IMR-90 (cell line): ENCODE measurements around the gene GRIA4. TPM values are rescaled to one million over a fixed set of nuclear protein-coding genes. Genes with fewer than 3 reads are reported as not detected.

Experiments
- ATAC-seq: fragments of 200-7000 bp; cut with Tn5 transposase; 2 replicates; pipeline ENCODE4 v1.9.1; 2020; ENCODE audit warnings: low read depth, mild to moderate bottlenecking, moderate library complexity
- BruUV-seq: library from RNA; stranded (reverse); fragments of 400-500 nt; replicated peaks from 2 replicates; lab custom pipeline; 2021; lab: Mats Ljungman, UMichigan
- CTCF ChIA-PET: fragments of 300-600 bp; formaldehyde crosslinking; extraction: SDS; loops from one replicate; lab custom pipeline; 2021; ENCODE audit warnings: antibody characterized with exemption; lab: Yijun Ruan, JAX
- POLR2A ChIA-PET: fragments of 300-600 bp; sonication (Branson Sonifier 250); formaldehyde crosslinking; loops from one replicate; lab custom pipeline; 2022; ENCODE audit warnings: antibody characterized with exemption; ENCODE audit not compliant: unreplicated experiment; lab: Charles Lee
- DNase-seq: peaks from one replicate; pipeline ENCODE4 v3.0.0; 2013
- H2AFZ ChIP-seq: replicated peaks from 2 replicates; pipeline ENCODE3; 2013; ENCODE audit warnings: low read length, mild to moderate bottlenecking; ENCODE audit not compliant: poor library complexity
- H2AK5ac ChIP-seq: 2 replicates; pipeline ENCODE4 v1.6.1; 2013; ENCODE audit warnings: low read depth, low read length, inconsistent platforms
- H2AK9ac ChIP-seq: replicated peaks from 2 replicates; pipeline ENCODE3; 2013; ENCODE audit warnings: mild to moderate bottlenecking, low read depth, low read length, moderate library complexity; ENCODE audit not compliant: poor library complexity
- H2BK120ac ChIP-seq: 2 replicates; pipeline ENCODE4 v1.6.1; 2013; ENCODE audit warnings: low read depth, low read length, inconsistent platforms
- H2BK15ac ChIP-seq: 3 replicates; pipeline ENCODE4 v1.6.1; 2013; ENCODE audit warnings: low read depth, low read length, inconsistent platforms
- H2BK20ac ChIP-seq: 2 replicates; pipeline ENCODE4 v1.6.1; 2013; ENCODE audit warnings: low read depth, mild to moderate bottlenecking, inconsistent platforms, low read length, moderate library complexity
- H2BK5ac ChIP-seq: 2 replicates; pipeline ENCODE4 v1.6.1; 2013; ENCODE audit warnings: mild to moderate bottlenecking, low read depth, low read length, inconsistent platforms; ENCODE audit not compliant: poor library complexity, severe bottlenecking
- H3K14ac ChIP-seq: replicated peaks from 2 replicates; pipeline ENCODE4 v1.6.1; 2013; ENCODE audit warnings: low read depth, low read length, inconsistent platforms
- H3K18ac ChIP-seq: 2 replicates; pipeline ENCODE4 v1.6.1; 2013; ENCODE audit warnings: low read depth, low read length, control low read depth
- H3K23ac ChIP-seq: 2 replicates; pipeline ENCODE4 v1.6.1; 2013; ENCODE audit warnings: low read depth, low read length, inconsistent platforms
- H3K27ac ChIP-seq: 2 replicates; pipeline ENCODE4 v1.5.1; 2013; ENCODE audit warnings: mild to moderate bottlenecking, control low read depth, low read length; ENCODE audit not compliant: insufficient read depth
- H3K27me3 ChIP-seq: 2 replicates; pipeline ENCODE4 v1.6.1; 2013; ENCODE audit warnings: low read length; ENCODE audit not compliant: control insufficient read depth, insufficient read depth
- H3K36me3 ChIP-seq: 2 replicates; pipeline ENCODE4 v1.6.1; 2013; ENCODE audit warnings: low read length, mixed read lengths; ENCODE audit not compliant: control insufficient read depth, insufficient read depth
- H3K4ac ChIP-seq: 2 replicates; pipeline ENCODE4 v1.6.1; 2013; ENCODE audit warnings: low read depth, low read length, inconsistent platforms
- H3K4me1 ChIP-seq: 2 replicates; pipeline ENCODE4 v1.6.1; 2013; ENCODE audit warnings: low read length, mixed read lengths; ENCODE audit not compliant: control insufficient read depth, insufficient read depth
- H3K4me2 ChIP-seq: 2 replicates; pipeline ENCODE4 v1.6.1; 2013; ENCODE audit warnings: low read depth, mild to moderate bottlenecking, control low read depth, low read length, moderate library complexity
- H3K4me3 ChIP-seq: 2 replicates; pipeline ENCODE4 v1.5.1; 2013; ENCODE audit warnings: low read depth, mild to moderate bottlenecking, control low read depth, low read length, moderate library complexity; ENCODE audit not compliant: insufficient read depth
- H3K56ac ChIP-seq: 2 replicates; pipeline ENCODE4 v1.6.1; 2013; ENCODE audit warnings: low read length, inconsistent platforms; ENCODE audit not compliant: insufficient read depth; ENCODE audit errors: extremely low read depth
- H3K79me1 ChIP-seq, 2 experiments: 2 replicates each; pipeline ENCODE4 v1.6.1; 2013; ENCODE audit warnings: low read length in 2 of 2, inconsistent platforms in 1 of 2, low read depth in 1 of 2
- H3K9ac ChIP-seq: 2 replicates; pipeline ENCODE4 v1.6.1; 2013; ENCODE audit warnings: low read depth, low read length, control low read depth
- H3K9me1 ChIP-seq: 2 replicates; pipeline ENCODE4 v1.6.1; 2013; ENCODE audit warnings: low read length, inconsistent platforms; ENCODE audit not compliant: insufficient read depth
- H3K9me3 ChIP-seq: 2 replicates; pipeline ENCODE4 v1.6.1; 2013; ENCODE audit warnings: low read length; ENCODE audit not compliant: control insufficient read depth, insufficient read depth
- H4K20me1 ChIP-seq: 2 replicates; pipeline ENCODE4 v1.6.1; 2013; ENCODE audit warnings: low read length, inconsistent platforms; ENCODE audit not compliant: insufficient read depth
- H4K5ac ChIP-seq: 2 replicates; pipeline ENCODE4 v1.6.1; 2013; ENCODE audit warnings: mild to moderate bottlenecking, low read depth, low read length, control low read depth
- H4K8ac ChIP-seq, 2 experiments: 2 replicates each; pipeline ENCODE4 v1.6.1; 2013; ENCODE audit warnings: low read depth in 2 of 2, low read length in 2 of 2, control low read depth in 1 of 2, inconsistent platforms in 1 of 2
- H4K91ac ChIP-seq: 2 replicates; pipeline ENCODE4 v1.6.1; 2013; ENCODE audit warnings: low read depth, low read length, inconsistent platforms; ENCODE audit not compliant: insufficient read depth
- CEBPB ChIP-seq: IDR thresholded peaks from 2 replicates; pipeline ENCODE4 v1.6.1; 2012; ENCODE audit warnings: low read depth, low read length, improper control_type of control experiment
- MAZ ChIP-seq: IDR thresholded peaks from 2 replicates; pipeline ENCODE4 v1.6.1; 2012; ENCODE audit warnings: low read depth, mild to moderate bottlenecking, low read length, improper control_type of control experiment, moderate library complexity, borderline replicate concordance
- USF2 ChIP-seq: fragments of 150-350 bp; IDR thresholded peaks from 2 replicates; pipeline ENCODE4 v1.6.1; 2017; ENCODE audit warnings: mild to moderate bottlenecking, antibody characterized with exemption, low read length, low read depth
- WGBS, 2 experiments: methylation state at CpG; one replicate each; pipeline versions ENCODE4 v1.1.5 to v1.1.7; 2013; ENCODE audit warnings: missing lambda C conversion rate in 2 of 2; ENCODE audit not compliant: insufficient read length in 1 of 2; ENCODE audit errors: extremely low coverage in 2 of 2; 5-methylcytosine and 5-hydroxymethylcytosine counted together
- dilution Hi-C: fragments of 300-500 bp; cut with HindIII; formaldehyde crosslinking; loops from one replicate; pipeline ENCODE4 v1.14.3; 2018; ENCODE audit warnings: low sequenced_read_pairs; ENCODE audit not compliant: unreplicated experiment
- in situ Hi-C: fragments of 300-500 bp; cut with MboI; formaldehyde crosslinking; loops from 3 replicates; pipeline ENCODE4 v1.14.3; 2019; ENCODE audit warnings: low sequenced_read_pairs, inconsistent platforms, mixed read lengths
- intact Hi-C: fragments of 100-400 bp; cut with micrococcal nuclease; formaldehyde crosslinking; loops from 2 replicates; pipeline ENCODE4 v1.10.0; 2022
- polyA plus RNA-seq, 3 experiments: library from polyadenylated mRNA; depleted of rRNA; stranded (reverse); fragments of >200 nt; gene quantifications; 2 replicates each; pipeline ENCODE4 v1.2.3, GENCODE V29; 2012; ENCODE audit warnings: low replicate concordance in 1 of 3
- total RNA-seq: library from RNA; depleted of rRNA; stranded (reverse); fragments of >200 nt; gene quantifications from 2 replicates; pipeline ENCODE4 v1.2.3, GENCODE V29; 2012

GRIA4 gene
- total and polyA plus RNA-seq, 2 of the 4 experiments (the other 2 are of a cell fraction): 0.36 to 1.0 TPM

GRCh38 chr11:105610871-105611571 is 1.1 kb downstream of the GRIA4 start:
- no CpG with 5 or more reads among the region's 21 CpGs for WGBS, 2 experiments
- Histone ChIP-seq H2BK20ac (no peak overlapping the region), H3K4me1 (no peaks in the 10 kb centered on the region), H3K27me3 (no peaks in the 10 kb centered on the region), H3K56ac (no peak overlapping the region; the same call in 1 of the 2 replicates), H3K9me3 (no peaks in the 10 kb centered on the region), H2AK9ac (no peak overlapping the region), H3K36me3 (no peaks in the 10 kb centered on the region), H3K14ac (peak overlapping the region; percentile 57), H2BK15ac (no peak overlapping the region), H3K27ac (0 out of 2 replicates have a peak overlapping the region, but pooled peaks have one; percentile 10), H3K79me1 (peaks cover 0 to 7% of the 10 kb centered on the region in 2 experiments; a peak in 1 of 4 replicates), H4K20me1 (no peaks in the 10 kb centered on the region), H2AFZ (peak overlapping the region; percentile 89), H4K8ac (no peak overlapping the region; a peak in 1 of 4 replicates), H3K9me1 (0 out of 2 replicates have a peak, but pooled peaks cover 4% of the 10 kb centered on the region), H2BK5ac (no peak overlapping the region), H4K91ac (no peak overlapping the region; the same call in 1 of the 2 replicates), H3K4ac (peak overlapping the region; percentile 57; the same call in 1 of the 2 replicates), H4K5ac (no peak overlapping the region), H3K4me2 (peak overlapping the region; percentile 98), H2BK120ac (peak overlapping the region; percentile 50; the same call in 1 of the 2 replicates), H3K18ac (no peak overlapping the region), H2AK5ac (no peak overlapping the region), H3K23ac (peak overlapping the region; percentile 83), H3K4me3 (peak overlapping the region; percentile 53), H3K9ac (peak overlapping the region; percentile 63)
- intact Hi-C loops (loop anchor here (2.0 to 5.0 kb wide), 3 partner anchors 251 to 644 kb away; partner anchors contain the start of gene CASP1), dilution Hi-C loops (no loop called here), in situ Hi-C loops (no loop called here)
- CTCF ChIA-PET: no interaction called here
- no peak for DNase-seq
- ATAC-seq: no peak
- POLR2A ChIA-PET: no interaction called here
- TF ChIP-seq CEBPB: no peak
- TF ChIP-seq MAZ: no peak
- TF ChIP-seq USF2: no peak
- no TSS peak for BruUV-seq
